Left ventricle myocardium superior (tissue), 1 donor: ENCODE data around the gene STPG4. TPM values are rescaled to one million over a fixed set of nuclear protein-coding genes. Genes with fewer than 3 reads are reported as not detected.

Experiments used
- ATAC-seq: fragments of 200-7000 bp; cut with Tn5 transposase; one replicate; pipeline ENCODE4 v1.9.1; 2020; ENCODE audit warnings: mild to moderate bottlenecking, moderate library complexity
- DNase-seq: peaks from one replicate; pipeline ENCODE4 v3.0.0-alpha.2; 2020
- intact Hi-C: fragments of 100-400 bp; cut with micrococcal nuclease; formaldehyde crosslinking; loops from one replicate; pipeline ENCODE4 v1.11.0; 2022
- total RNA-seq: library from RNA; stranded (reverse); fragmentation: NEBNext Ultra II Directional; extraction: Animal tissue kit (Norgen Biotek cat#: 25700); gene quantifications from one replicate; pipeline ENCODE4 v1.2.1, GENCODE V29; 2021
- donor health status: DM: no; HTN: yes; CAD: no; lungs with severe emphysema.

STPG4 gene
- total RNA-seq, 1 donor from 2014 or later = not detected

- DNase-seq = no peak
- ATAC-seq = no peak
- intact Hi-C loops = no loop called here
Observed at GRCh38 chr2:47077442-47078117, 77.5 kb downstream of the STPG4 start.

GRCh38 chr2:47076586-47077441 is 78.3 kb downstream of the STPG4 start:
- intact Hi-C loops = no loop called here
- ATAC-seq (peak; percentile 3), DNase-seq (no peak)

DNA sequence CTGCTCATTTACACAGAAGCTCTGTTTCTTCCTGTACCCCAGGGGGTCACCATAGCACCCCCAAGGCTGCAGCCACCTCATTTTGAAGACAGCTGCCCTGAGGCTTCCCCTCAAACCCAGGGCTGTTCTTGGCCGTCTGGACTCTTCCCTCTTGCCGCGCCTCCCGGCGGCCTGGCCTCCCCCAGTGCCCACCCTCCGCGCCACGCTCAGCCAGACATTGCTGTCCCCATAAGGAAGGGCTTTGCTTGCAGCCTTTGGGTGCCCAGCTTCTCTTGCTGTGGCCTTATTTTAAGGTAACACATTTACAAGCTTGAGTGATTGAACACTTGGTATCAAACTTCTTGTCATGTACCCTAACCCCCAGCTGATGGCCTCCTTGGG is 79.0 kb downstream of the STPG4 start:
- DNase-seq = no peak
- intact Hi-C loops = no loop called here
- no peak for ATAC-seq

DNA sequence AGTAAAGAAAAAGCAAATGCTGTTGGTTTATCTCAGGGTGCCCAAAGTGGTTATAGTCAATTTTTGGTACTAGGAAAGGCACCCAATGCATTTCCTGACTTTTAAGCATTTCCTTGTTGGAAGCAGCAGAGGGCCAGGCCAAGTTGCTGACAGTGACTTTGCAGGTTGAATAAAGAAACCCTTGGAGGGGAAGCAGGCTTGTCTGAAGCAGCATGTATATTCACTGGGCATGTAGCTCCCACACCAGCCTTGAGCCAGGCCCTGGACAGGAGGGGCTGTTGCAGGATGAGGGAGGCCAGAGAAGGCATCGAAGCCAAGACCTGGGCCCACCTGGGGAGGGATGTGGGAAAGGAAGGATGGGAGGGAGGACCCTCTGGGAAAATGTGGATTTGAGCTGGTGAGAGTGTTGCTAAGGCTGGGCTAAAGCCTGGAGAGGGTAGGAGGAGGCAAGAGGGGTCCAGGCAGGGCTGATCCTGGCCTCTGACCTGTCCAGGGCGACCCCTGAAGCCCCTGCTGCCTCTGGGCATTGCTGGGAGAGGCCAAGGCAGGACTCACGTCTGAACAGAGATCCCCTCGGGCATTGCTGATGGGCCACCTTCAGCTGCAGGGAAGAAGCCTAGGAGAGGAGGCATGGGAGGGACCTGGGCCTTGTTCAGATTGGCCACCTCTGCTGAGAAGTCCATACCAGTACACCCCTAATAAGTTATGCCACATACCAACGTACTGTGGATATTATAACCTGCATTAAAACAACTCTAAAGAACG is 79.6 kb downstream of the STPG4 start:
- DNase-seq (no peak), ATAC-seq (no peak)
- intact Hi-C loops = no loop called here

DNA sequence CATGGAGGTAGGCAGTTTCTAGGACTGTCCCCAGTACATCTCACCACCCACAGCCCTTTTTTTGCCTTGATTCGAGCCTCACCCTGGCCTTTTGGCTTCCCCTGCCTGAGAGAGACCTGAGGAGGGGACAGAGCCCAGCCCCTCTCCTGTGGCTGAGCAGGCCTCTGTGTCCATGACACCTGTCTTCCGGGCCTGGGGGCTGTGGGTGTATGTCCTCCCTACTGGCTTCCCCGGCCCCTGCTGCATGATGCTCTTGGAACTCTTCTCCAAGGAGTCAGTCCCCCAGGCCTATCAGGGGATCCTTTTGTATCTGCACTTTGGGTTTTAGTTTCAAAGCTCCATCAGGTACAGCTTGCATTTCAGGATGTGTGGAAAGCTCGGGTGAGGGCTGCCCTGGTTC is 80.4 kb downstream of the STPG4 start:
- intact Hi-C loops = no loop called here
- no peak for ATAC-seq
- DNase-seq = no peak

DNA sequence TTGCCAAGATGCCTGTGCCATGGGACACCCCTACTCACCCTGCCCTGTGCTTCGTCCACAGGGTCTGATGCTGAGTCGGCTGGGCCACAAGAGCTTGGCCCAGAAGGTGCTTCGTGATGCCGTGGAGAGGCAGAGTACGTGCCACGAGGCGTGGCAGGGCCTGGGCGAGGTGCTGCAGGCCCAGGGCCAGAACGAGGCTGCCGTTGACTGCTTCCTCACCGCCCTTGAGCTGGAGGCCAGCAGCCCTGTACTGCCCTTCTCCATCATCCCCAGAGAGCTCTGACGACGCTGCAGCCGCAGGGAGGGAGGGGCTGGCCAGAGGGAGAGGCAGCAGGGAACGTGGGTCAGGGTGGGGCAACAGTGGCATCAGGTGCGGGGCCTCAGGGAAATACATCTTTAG is 81.5 kb downstream of the STPG4 start:
- DNase-seq (peak; percentile 41), ATAC-seq (no peak)
- intact Hi-C loops = no loop called here

DNA sequence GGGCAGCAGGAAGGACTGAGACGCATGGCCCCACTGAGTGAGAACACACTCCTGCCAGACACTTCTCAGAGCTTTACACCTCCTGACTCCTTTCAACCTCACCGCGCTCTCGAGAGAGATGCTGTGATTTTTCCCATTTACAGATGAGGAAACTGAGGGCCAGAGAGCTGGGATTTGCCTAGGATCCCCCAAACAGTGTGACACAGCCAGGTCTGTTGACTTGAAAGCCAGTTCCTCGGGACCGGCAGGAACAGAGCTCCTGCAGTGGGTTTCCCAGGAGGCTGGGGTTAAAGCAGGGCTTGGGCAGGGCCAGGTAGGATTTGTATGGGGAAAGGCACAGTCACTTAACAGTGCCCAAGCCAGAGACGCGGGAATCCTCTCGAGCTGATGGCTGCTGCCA is 81.9 kb downstream of the STPG4 start:
- no peak for ATAC-seq
- DNase-seq = no peak
- intact Hi-C loops = no loop called here

GRCh38 chr2:47072728-47073191 is 82.3 kb downstream of the STPG4 start:
- intact Hi-C loops = no loop called here
- peak; percentile 25 for ATAC-seq
- DNase-seq = peak; percentile 68

GRCh38 chr2:47072018-47072691 is 83.0 kb downstream of the STPG4 start:
- intact Hi-C loops = no loop called here
- peak; percentile 90 for DNase-seq
- ATAC-seq = peak; percentile 78

DNA sequence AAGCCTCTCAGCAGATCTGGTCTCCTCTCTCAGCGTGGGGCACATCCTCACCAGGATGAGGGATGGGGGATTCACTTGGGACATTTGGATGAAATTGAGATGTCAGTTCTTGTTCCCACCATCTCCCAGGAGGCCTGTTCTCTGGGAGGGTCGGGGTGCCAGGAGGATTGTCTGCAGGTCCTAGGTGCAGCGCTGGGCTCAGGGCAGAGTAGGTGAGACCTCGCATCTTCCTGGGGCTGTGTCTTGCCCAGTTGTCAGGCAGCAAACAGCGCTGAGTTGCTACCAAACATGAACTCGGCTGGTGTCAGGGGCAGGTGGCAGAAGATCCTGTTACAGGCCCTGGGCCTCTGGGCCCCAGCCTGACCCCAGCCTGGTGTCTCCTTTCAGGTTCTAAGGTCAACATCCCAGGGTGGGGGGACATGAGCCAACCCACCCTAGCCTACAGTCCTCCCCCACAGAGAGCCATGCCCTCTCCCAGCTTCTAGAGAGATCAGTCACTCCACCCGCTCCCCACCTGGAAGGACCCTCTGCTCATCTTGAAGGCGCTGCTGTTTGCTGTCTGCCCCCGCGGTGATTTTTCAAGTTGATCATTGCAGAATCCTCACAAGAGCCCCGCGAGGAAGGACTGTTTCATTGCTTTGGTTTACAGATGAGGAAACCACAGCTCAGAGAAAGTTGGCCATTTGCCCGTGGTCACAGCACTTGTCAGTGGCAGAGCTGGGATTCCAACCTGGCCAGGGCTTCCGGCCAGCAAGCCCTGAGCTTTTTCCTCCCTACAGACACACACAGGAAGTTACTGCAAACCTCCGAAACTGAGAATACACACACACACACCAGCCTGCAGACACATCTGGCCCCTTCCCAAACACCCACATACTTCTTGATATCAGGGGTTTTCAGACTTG is 83.9 kb downstream of the STPG4 start:
- intact Hi-C loops = no loop called here
- ATAC-seq (peak; percentile 50), DNase-seq (peak; percentile 83)

DNA sequence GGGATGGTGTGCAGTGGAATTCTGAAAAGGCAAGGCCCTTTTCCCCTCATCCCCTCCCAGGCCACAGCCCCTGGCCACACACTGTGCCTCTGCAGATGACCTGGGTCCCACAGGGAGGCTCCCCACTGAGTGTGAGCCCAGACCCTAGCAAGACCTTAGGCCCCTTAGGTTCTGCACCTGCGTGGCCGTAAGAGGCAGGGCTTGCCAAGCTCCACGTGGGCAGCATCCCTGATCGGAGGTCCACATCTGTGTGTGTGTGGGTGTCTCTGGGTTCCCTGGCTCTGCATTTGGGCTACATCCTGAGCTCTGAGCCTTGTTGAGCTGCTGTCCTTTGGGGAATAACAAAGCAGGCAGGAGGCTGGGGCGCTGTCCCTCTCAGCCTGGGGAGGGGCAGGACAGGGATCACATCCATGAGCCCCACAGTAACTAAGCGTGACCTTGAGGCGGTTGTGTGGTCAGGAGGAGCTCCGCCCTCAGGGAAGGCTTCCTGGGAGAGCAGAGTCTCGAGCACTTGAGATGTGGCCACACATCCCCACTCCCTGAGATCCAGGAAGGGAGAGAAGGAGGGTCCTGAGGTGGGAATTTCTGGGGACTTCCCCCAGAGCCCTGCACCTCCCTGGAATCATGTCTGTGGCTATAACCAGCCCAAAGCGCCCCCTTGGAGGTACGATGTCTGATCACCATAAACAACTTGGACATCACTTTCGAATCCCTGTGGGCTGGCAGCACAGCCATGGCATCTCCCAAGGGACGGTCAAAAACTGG is 84.8 kb downstream of the STPG4 start:
- intact Hi-C loops = no loop called here
- DNase-seq (peak; percentile 41), ATAC-seq (no peak)

DNA sequence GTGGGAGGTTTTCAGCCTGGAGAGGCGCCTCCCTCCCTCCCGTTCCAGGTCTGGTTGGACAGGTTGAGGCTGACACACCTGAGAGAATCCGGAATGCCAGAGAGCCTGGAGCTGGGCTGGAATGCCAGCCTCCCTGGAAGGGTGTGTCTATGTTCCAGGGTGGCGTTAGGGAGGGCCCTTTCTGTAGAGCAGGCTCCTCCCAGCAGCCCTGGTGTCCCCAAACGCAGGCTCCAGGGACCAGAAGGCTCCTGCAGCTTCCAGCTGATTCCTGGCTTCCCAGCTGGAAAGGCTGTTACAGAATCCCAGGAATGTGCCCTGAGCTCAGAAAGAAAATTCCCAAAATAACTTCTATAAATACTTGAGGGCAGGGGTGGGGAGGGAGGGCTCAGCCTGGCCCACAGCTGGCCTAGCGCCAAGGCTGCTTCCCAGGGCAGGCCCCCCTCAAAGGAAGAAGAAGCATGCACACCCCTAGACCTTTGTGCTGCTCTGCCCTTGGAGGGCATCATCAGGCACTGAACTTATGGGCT is 85.4 kb downstream of the STPG4 start:
- ATAC-seq = peak; percentile 61
- intact Hi-C loops = no loop called here

GRCh38 chr2:47068981-47069627 is 86.0 kb downstream of the STPG4 start:
- intact Hi-C loops = no loop called here
- DNase-seq (no peak), ATAC-seq (no peak)

More for the DNA sequence above, 85.4 kb downstream of the STPG4 start:
- peak; percentile 80 for DNase-seq

- intact Hi-C loops = no loop called here
- DNase-seq (no peak), ATAC-seq (no peak)
Observed at GRCh38 chr2:47067788-47068407, 87.2 kb downstream of the STPG4 start.

- intact Hi-C loops = no loop called here
- DNase-seq (peak; percentile 19), ATAC-seq (peak; percentile 5)
Observed at GRCh38 chr2:47065771-47066380, 89.2 kb downstream of the STPG4 start.

- ATAC-seq (no peak), DNase-seq (no peak)
- intact Hi-C loops = no loop called here
Observed at GRCh38 chr2:47065343-47065742, 89.8 kb downstream of the STPG4 start.
